ENCODE measurements around the gene ATXN3.

DNA sequence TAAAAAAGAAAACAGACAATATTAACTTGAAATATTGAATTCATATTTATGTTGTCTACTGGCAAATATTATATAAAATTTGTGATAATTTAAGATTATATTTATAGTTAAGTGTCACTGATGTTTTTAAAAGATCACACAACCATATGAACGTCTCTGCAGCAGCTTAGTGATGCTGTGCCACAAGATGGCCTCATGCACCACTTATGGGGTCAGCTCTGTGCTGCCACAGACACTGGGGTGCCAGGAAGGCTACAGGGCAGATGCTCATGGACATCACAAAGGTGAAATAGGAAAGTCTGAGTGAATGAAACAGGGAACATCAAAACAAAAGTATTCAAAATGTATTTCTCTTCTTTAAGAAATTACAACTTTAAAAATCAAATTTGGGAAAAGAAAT, 13.1 kb downstream of the ATXN3 start:
- no peak for TF ChIP-seq EZH2 (IDR thresholded peaks at IDR 0.05; ENCODE audit: low read length, missing control alignments)
- TF ChIP-seq, protein P1, sequence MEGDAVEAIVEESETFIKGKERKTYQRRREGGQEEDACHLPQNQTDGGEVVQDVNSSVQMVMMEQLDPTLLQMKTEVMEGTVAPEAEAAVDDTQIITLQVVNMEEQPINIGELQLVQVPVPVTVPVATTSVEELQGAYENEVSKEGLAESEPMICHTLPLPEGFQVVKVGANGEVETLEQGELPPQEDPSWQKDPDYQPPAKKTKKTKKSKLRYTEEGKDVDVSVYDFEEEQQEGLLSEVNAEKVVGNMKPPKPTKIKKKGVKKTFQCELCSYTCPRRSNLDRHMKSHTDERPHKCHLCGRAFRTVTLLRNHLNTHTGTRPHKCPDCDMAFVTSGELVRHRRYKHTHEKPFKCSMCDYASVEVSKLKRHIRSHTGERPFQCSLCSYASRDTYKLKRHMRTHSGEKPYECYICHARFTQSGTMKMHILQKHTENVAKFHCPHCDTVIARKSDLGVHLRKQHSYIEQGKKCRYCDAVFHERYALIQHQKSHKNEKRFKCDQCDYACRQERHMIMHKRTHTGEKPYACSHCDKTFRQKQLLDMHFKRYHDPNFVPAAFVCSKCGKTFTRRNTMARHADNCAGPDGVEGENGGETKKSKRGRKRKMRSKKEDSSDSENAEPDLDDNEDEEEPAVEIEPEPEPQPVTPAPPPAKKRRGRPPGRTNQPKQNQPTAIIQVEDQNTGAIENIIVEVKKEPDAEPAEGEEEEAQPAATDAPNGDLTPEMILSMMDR (conservative IDR thresholded peaks at IDR 0.05 in 1 of 2, IDR thresholded peaks at IDR 0.05 in 1 of 2; ENCODE audit: low read depth in 1 of 2, low read length in 2 of 2) = peak in 1 of 2 donors; percentile 18
